Fibroblast of peridontal ligament (primary cell): ENCODE data around the gene PELI2.

Experiments
- DNase-seq: peaks from one replicate; pipeline ENCODE4 v3.0.0-alpha.2; 2010; ENCODE audit errors: extremely low read depth

PELI2 gene

GRCh38 chr14:56172571-56172971 is 54.4 kb downstream of the PELI2 start:
- DNase-seq = peak; percentile 92

- DNase-seq = no peak
Measured at GRCh38 chr14:56173365-56173922, 55.2 kb downstream of the PELI2 start.

DNA sequence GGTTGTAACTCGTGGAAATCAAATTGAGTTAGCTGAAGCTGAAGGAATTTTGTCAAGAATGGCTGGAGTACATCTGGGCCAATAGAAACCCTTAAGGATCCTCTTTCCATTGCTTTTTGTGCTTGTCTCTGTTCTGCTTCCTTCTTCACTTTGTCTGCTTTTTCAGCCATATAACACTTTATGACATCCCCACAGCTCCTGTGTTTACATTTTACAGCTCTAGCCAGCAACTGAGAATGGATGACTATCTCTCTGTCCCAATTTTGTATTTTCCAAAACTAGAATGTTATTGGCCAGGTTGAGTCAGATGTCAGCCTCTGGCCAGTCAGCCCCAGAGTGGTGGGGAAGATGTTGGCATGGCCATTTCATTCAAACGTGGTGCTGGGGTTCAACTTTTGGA is 57.6 kb downstream of the PELI2 start:
- DNase-seq = no peak

DNA sequence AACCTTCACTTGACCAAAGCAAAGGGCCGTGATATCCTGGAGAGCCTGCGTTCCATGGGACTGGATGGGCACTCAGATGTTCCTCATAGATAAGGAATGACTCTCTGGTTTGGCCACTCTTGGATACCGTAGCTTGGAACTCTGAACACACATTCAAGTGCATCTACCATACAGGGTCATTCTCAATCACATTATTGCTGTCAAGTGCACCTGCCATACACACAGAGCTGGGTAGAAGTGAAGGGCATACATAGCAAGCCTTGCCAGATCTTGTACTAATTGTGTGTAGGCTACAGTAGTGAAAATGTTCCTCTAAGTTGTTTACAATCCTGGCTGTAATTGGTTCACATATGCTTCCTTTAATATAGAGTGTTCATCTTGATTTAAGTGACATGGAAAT is 58.3 kb downstream of the PELI2 start:
- DNase-seq = no peak

DNA sequence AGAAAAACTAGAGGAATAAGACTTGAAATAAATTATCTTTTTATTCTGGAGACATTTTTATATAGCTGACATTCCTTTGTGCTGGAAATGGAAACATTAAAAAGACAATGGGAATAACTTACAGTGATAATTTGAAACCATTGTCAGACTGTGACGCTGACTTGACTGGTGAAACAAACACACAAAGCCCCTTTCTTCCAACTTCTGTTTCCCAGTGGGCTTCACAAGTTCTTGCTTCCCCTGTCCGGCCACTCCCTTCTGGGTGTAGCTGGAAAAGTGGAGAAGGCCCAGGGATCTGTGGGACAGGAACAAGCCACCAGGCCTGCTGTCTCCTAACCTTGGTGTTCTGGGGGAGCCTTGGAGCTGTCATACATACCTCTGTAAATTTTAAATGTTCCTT is 58.8 kb downstream of the PELI2 start:
- no peak for DNase-seq

DNA sequence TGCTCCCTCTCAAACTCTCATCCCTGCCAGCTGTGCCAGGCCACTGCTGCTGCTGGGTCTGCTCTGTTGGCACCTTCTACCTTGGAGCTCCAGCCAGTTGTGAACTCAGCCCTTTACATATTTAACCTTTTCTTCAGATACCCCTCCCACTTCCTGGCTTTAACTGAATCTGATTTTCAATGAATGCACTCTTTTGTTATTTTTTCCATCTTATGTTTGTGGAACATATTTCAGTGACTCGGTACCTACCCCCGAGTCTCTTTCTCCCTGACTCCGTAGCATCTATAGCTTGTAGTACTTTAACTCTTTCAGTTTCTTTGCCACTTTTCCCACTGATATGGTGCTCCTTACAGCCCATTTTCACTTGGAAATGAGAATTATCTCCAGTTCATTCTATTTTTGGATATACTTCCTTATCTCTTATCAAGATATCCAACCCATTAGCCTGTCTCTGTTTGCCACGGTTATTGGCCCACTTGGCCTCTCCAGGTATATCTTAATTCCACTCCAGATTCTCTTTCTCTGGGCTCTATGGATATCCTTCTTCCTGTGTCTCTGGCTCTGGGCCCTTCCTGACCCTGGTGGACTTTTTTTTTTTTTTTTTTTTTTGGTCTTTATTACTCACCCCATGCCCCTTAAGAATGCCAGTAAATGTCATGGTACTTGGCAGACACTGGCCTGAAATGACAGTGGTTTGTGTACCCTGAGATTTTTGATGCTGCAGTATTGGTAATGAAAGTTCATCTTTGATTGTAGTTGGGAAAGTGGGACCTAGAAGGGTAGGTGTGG is 62.7 kb downstream of the PELI2 start:
- DNase-seq = no peak

DNA sequence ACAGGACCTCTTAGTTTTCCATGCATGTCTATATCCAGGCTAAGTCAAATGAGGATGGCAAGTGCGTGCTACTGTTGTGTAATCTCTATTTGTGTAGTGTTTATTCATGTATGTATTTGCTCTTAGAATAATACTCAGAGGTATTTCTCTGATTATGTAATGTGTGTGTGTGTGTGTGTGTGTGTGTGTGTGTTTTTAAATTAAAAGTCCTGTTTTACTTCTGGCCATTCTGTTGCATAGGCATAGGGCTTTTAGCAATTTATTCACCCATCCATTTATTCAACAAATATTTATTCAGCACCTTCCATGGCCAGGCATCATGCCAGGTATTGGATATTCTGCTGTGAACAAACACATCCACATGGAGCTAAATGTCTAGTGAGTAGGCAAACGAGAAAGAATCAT is 63.5 kb downstream of the PELI2 start:
- no peak for DNase-seq

- DNase-seq = no peak
Measured at GRCh38 chr14:56182410-56182809, 64.2 kb downstream of the PELI2 start.

- DNase-seq = peak; percentile 71
Measured at GRCh38 chr14:56183631-56184157, 65.5 kb downstream of the PELI2 start.

DNA sequence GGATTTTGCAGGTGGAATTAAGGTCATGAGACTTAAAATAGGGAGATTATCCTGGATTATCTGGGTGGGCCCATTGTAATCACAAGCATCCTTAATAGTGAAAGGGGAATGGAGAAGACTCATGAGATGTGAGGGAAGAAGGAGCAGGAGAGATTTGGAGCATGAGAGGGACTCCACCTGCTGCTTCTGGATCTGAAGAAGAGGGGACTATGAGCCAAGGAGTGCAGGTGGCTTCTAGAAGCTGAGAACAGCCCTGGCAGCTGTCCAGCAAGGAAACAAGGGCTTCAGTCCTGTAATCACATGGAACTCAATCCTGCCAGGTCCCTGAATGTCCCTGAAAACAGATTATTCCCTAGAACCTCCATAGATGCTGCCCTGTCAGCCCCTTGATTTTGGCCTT is 67.8 kb downstream of the PELI2 start:
- no peak for DNase-seq

GRCh38 chr14:56187736-56188135 is 69.5 kb downstream of the PELI2 start:
- no peak for DNase-seq

GRCh38 chr14:56189307-56189706 is 71.1 kb downstream of the PELI2 start:
- DNase-seq = peak; percentile 51

GRCh38 chr14:56193347-56193746 is 75.1 kb downstream of the PELI2 start:
- DNase-seq = no peak

- DNase-seq = no peak
Measured at GRCh38 chr14:56194042-56194441, 75.8 kb downstream of the PELI2 start.

GRCh38 chr14:56195223-56195622 is 77.0 kb downstream of the PELI2 start:
- DNase-seq = no peak

- DNase-seq = no peak
Measured at GRCh38 chr14:56195704-56196103, 77.5 kb downstream of the PELI2 start.

- DNase-seq = peak; percentile 84
Measured at GRCh38 chr14:56196274-56196673, 78.1 kb downstream of the PELI2 start.

- no peak for DNase-seq
Measured at GRCh38 chr14:56197150-56197549, 78.9 kb downstream of the PELI2 start.

GRCh38 chr14:56198438-56198837 is 80.2 kb downstream of the PELI2 start:
- DNase-seq = no peak

- peak; percentile 99 for DNase-seq
Measured at GRCh38 chr14:56199095-56199981, 81.1 kb downstream of the PELI2 start.

DNA sequence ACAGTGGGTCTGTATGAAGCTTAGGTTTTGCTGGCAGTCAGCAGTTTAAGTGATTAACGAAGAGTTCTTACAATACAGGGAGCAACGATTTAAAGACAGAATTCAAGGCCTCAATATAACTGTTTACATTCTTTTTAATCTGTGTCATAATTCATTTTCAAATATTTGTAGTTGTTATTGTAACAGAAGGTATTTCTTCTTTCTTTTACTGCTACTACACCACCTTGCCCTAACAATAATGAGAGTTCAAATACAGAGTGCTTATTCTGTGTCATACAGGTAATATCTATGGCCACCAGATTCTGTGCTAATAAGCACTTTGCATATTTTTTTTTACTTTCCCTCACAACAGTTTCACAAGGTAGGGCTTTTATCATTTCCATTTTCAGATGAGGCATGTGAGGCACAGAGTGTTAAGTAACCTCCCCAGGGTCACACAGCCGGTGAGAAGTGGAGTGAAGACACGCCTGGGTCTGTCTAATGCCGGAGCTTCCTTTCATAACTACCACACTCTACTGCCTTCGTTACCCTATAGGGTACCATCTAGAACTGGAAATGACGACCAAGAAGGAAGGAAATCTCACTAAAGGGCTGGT is 81.9 kb downstream of the PELI2 start:
- DNase-seq = no peak

- DNase-seq = no peak
Measured at GRCh38 chr14:56202256-56202655, 84.0 kb downstream of the PELI2 start.
